GM12878 (cell line): ENCODE results near the gene NPR2. TPM values are rescaled to one million over a fixed set of nuclear protein-coding genes. Genes with fewer than 3 reads are reported as not detected.

Experiments
- ASH2L ChIP-seq: fragments of 300-600, 200-600 bp; sonication (generic); IDR thresholded peaks from 2 replicates; pipeline ENCODE4 v1.6.1; 2017; ENCODE audit warnings: low read depth, mild to moderate bottlenecking, borderline replicate concordance
- ETV6 ChIP-seq, 2 experiments: fragments of 450-650 bp in 1 of 2; IDR thresholded peaks in 1 of 2; conservative IDR thresholded peaks in 1 of 2; 2 replicates each; pipeline ENCODE4 v1.6.1; 2014; ENCODE audit warnings: antibody characterized with exemption in 1 of 2, borderline replicate concordance in 1 of 2, low read depth in 1 of 2, mild to moderate bottlenecking in 1 of 2, moderate library complexity in 1 of 2
- GATAD2B ChIP-seq: fragments of 450-650 bp; conservative IDR thresholded peaks from 2 replicates; pipeline ENCODE4 v1.6.1; 2017; ENCODE audit warnings: low read depth, mild to moderate bottlenecking, moderate library complexity
- IKZF1 ChIP-seq: fragments of 450-650 bp; conservative IDR thresholded peaks from 2 replicates; pipeline ENCODE4 v1.6.1; 2017; ENCODE audit warnings: antibody characterized with exemption, mild to moderate bottlenecking
- IRF4 ChIP-seq: IDR thresholded peaks from 2 replicates; pipeline ENCODE4 v1.6.1; 2011; ENCODE audit warnings: low read depth, low read length
- MYB ChIP-seq: fragments of 150-350 bp; IDR thresholded peaks from 2 replicates; pipeline ENCODE4 v1.6.1; 2014; ENCODE audit warnings: mild to moderate bottlenecking, low read depth, low read length, borderline replicate concordance
- PML ChIP-seq: IDR thresholded peaks from 2 replicates; pipeline ENCODE4 v1.6.1; 2012; ENCODE audit warnings: low read length, inconsistent platforms
- POLR2AphosphoS2 ChIP-seq: IDR thresholded peaks from 2 replicates; pipeline ENCODE4 v1.6.1; 2011; ENCODE audit warnings: low read depth, mild to moderate bottlenecking, low read length, improper control_type of control experiment, moderate library complexity
- RCOR1 ChIP-seq: conservative IDR thresholded peaks from 2 replicates; pipeline ENCODE4 v1.6.1; 2012; ENCODE audit warnings: low read depth, low read length, improper control_type of control experiment
- RUNX3 ChIP-seq: IDR thresholded peaks from 2 replicates; pipeline ENCODE4 v1.6.1; 2012; ENCODE audit warnings: low read length, inconsistent platforms
- TAF1 ChIP-seq: IDR thresholded peaks from 2 replicates; pipeline ENCODE4 v1.6.1; 2011; ENCODE audit warnings: mild to moderate bottlenecking, low read depth, low read length, borderline replicate concordance
- TBL1XR1 ChIP-seq: IDR thresholded peaks from 2 replicates; pipeline ENCODE4 v1.6.1; 2012; ENCODE audit warnings: low read depth, low read length, improper control_type of control experiment
- YY1 ChIP-seq: IDR thresholded peaks from 2 replicates; pipeline ENCODE4 v1.6.1; 2011; ENCODE audit warnings: low read depth, mild to moderate bottlenecking, low read length
- polyA plus RNA-seq, 11 experiments: library from polyadenylated mRNA; depleted of rRNA in 4 of 11; unstranded in 6 of 11; stranded (reverse) in 5 of 11; fragments of >200 nt; fragmentation: Nextera tagmentation in 4 of 11; fragmentation: Illumina TruSeq in 1 of 11; extraction: Ambion mirVana in 4 of 11; extraction: Trizol in 1 of 11; gene quantifications; 1 replicate in 1 of 11; 2 replicates in 10 of 11; pipeline versions ENCODE4 v1.2.1 to v1.2.3, GENCODE V29; 2011 to 2016; ENCODE audit warnings: inconsistent platforms in 2 of 11, missing spikeins in 2 of 11, low read depth in 1 of 11
- total RNA-seq, 4 experiments: library from RNA; depleted of rRNA in 3 of 4; stranded (reverse); fragments of >200 nt in 3 of 4; fragmentation: Illumina TruSeq in 1 of 4; extraction: Trizol in 1 of 4; gene quantifications; 2 replicates each; pipeline versions ENCODE4 v1.2.1 to v1.2.3, GENCODE V29; 2013 to 2021
- TF ChIP-seq, protein P1 (sequence below): IDR thresholded peaks from 2 replicates; pipeline ENCODE4 v1.6.1; 2011; ENCODE audit warnings: mild to moderate bottlenecking, low read depth, low read length, moderate library complexity; ENCODE audit not compliant: insufficient replicate concordance
- TF ChIP-seq, protein P2 (sequence below): fragments of 450-650 bp; IDR thresholded peaks from 2 replicates; pipeline ENCODE4 v1.6.1; 2018; ENCODE audit warnings: mild to moderate bottlenecking, low read depth, moderate library complexity; ENCODE audit not compliant: partially characterized antibody
- TF ChIP-seq, protein P3 (sequence below): fragments of 450-650 bp; IDR thresholded peaks from 2 replicates; pipeline ENCODE4 v1.6.1; 2017; ENCODE audit warnings: low read depth, mild to moderate bottlenecking, moderate library complexity
- TF ChIP-seq, protein P4 (sequence below): fragments of 450-650 bp; conservative IDR thresholded peaks from 2 replicates; pipeline ENCODE4 v1.6.1; 2017; ENCODE audit warnings: mild to moderate bottlenecking, moderate library complexity
- TF ChIP-seq, protein P5 (sequence below): fragments of 450-650 bp; formaldehyde crosslinking; IDR thresholded peaks from 2 replicates; pipeline ENCODE4 v1.5.0; 2022; ENCODE audit warnings: mild to moderate bottlenecking, missing genetic modification characterization

NPR2 gene
- total and polyA plus RNA-seq, 10 of the 15 experiments (the other 5 are each of a cell fraction or from before 2014, with no cell fraction given): 2.0 to 20.9 (median 6.8) TPM

DNA sequence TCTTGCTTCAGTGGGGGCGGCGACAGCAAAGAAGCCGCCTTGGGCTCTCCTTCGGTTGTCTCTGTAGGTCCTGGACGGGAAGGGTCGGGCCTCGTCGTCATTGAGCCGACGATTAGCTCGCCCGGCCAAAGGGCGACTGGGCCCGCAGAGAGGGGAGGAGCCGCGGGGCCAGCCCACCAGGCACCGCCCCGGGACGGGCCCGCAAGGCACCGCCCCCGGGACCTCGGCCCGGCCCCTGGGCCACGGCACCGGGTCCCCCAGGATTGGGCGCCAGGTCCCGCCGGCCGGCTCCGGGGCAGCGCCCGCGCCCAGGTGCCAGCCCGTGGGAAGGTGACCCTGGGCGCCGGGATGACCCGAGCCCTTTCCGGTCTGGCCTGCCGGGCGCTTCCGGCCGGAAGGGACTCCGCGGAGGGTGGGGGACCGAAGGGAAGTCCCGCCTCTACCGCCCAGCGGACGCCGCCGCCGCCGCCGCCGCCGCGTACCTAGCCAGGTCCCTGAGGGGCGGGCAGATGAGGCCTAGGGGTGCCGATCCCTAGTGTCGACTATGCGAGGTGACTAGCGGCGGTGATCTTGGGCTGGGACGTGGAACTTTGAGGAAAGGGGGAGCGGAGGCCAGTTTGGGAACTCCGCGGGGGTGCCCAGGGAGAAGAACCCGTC is 42.4 kb upstream of the NPR2 start, which contains the start of the genes GBA2 and RGP1 (continued):
- TF ChIP-seq, protein P1, sequence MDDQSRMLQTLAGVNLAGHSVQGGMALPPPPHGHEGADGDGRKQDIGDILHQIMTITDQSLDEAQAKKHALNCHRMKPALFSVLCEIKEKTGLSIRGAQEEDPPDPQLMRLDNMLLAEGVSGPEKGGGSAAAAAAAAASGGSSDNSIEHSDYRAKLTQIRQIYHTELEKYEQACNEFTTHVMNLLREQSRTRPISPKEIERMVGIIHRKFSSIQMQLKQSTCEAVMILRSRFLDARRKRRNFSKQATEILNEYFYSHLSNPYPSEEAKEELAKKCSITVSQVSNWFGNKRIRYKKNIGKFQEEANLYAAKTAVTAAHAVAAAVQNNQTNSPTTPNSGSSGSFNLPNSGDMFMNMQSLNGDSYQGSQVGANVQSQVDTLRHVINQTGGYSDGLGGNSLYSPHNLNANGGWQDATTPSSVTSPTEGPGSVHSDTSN: no peak
- TF ChIP-seq POLR2AphosphoS2 (no peak; the same call in 1 of the 2 replicates), RCOR1 (no peak), ETV6 (conservative IDR thresholded peaks at IDR 0.05 in 1 of 2, IDR thresholded peaks at IDR 0.05 in 1 of 2; ENCODE audit: borderline replicate concordance in 1 of 2, low read depth in 1 of 2) (no peak), ASH2L (peak; percentile 93; the same call in 1 of the 2 replicates), IKZF1 (peak; percentile 97), IRF4 (no peak), TBL1XR1 (no peak), TAF1 (0 out of 2 replicates have a peak, but pooled peaks have one; percentile 42), MYB (no peak), YY1 (no peak), PML (no peak), GATAD2B (peak; percentile 98), RUNX3 (no peak)
- TF ChIP-seq, protein P2, sequence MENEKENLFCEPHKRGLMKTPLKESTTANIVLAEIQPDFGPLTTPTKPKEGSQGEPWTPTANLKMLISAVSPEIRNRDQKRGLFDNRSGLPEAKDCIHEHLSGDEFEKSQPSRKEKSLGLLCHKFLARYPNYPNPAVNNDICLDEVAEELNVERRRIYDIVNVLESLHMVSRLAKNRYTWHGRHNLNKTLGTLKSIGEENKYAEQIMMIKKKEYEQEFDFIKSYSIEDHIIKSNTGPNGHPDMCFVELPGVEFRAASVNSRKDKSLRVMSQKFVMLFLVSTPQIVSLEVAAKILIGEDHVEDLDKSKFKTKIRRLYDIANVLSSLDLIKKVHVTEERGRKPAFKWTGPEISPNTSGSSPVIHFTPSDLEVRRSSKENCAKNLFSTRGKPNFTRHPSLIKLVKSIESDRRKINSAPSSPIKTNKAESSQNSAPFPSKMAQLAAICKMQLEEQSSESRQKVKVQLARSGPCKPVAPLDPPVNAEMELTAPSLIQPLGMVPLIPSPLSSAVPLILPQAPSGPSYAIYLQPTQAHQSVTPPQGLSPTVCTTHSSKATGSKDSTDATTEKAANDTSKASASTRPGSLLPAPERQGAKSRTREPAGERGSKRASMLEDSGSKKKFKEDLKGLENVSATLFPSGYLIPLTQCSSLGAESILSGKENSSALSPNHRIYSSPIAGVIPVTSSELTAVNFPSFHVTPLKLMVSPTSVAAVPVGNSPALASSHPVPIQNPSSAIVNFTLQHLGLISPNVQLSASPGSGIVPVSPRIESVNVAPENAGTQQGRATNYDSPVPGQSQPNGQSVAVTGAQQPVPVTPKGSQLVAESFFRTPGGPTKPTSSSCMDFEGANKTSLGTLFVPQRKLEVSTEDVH: no peak
- TF ChIP-seq, protein P3, sequence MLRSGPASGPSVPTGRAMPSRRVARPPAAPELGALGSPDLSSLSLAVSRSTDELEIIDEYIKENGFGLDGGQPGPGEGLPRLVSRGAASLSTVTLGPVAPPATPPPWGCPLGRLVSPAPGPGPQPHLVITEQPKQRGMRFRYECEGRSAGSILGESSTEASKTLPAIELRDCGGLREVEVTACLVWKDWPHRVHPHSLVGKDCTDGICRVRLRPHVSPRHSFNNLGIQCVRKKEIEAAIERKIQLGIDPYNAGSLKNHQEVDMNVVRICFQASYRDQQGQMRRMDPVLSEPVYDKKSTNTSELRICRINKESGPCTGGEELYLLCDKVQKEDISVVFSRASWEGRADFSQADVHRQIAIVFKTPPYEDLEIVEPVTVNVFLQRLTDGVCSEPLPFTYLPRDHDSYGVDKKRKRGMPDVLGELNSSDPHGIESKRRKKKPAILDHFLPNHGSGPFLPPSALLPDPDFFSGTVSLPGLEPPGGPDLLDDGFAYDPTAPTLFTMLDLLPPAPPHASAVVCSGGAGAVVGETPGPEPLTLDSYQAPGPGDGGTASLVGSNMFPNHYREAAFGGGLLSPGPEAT: peak; percentile 20; the same call in 1 of the 2 replicates
- TF ChIP-seq, protein P4, sequence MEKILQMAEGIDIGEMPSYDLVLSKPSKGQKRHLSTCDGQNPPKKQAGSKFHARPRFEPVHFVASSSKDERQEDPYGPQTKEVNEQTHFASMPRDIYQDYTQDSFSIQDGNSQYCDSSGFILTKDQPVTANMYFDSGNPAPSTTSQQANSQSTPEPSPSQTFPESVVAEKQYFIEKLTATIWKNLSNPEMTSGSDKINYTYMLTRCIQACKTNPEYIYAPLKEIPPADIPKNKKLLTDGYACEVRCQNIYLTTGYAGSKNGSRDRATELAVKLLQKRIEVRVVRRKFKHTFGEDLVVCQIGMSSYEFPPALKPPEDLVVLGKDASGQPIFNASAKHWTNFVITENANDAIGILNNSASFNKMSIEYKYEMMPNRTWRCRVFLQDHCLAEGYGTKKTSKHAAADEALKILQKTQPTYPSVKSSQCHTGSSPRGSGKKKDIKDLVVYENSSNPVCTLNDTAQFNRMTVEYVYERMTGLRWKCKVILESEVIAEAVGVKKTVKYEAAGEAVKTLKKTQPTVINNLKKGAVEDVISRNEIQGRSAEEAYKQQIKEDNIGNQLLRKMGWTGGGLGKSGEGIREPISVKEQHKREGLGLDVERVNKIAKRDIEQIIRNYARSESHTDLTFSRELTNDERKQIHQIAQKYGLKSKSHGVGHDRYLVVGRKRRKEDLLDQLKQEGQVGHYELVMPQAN: peak; percentile 84
- TF ChIP-seq, protein P5, sequence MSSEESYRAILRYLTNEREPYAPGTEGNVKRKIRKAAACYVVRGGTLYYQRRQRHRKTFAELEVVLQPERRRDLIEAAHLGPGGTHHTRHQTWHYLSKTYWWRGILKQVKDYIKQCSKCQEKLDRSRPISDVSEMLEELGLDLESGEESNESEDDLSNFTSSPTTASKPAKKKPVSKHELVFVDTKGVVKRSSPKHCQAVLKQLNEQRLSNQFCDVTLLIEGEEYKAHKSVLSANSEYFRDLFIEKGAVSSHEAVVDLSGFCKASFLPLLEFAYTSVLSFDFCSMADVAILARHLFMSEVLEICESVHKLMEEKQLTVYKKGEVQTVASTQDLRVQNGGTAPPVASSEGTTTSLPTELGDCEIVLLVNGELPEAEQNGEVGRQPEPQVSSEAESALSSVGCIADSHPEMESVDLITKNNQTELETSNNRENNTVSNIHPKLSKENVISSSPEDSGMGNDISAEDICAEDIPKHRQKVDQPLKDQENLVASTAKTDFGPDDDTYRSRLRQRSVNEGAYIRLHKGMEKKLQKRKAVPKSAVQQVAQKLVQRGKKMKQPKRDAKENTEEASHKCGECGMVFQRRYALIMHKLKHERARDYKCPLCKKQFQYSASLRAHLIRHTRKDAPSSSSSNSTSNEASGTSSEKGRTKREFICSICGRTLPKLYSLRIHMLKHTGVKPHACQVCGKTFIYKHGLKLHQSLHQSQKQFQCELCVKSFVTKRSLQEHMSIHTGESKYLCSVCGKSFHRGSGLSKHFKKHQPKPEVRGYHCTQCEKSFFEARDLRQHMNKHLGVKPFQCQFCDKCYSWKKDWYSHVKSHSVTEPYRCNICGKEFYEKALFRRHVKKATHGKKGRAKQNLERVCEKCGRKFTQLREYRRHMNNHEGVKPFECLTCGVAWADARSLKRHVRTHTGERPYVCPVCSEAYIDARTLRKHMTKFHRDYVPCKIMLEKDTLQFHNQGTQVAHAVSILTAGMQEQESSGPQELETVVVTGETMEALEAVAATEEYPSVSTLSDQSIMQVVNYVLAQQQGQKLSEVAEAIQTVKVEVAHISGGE: peak; percentile 54
